Duodenal mucosa (tissue), 2 donors: Measurements from ENCODE around the gene PMPCB.
A peak's percentile ranks its signal among the peaks of the same experiment; 100 is the strongest.

ENCODE experiments used
- H3K27ac ChIP-seq: one replicate; pipeline ENCODE4 v1.7.0; 2013; ENCODE audit warnings: low read depth, low read length
- H3K27me3 ChIP-seq, 2 donors: one replicate each; pipeline ENCODE4 v1.7.0; 2013; ENCODE audit warnings: low read length in 2 of 2, control low read depth in 1 of 2; ENCODE audit not compliant: insufficient read depth in 2 of 2, control insufficient read depth in 1 of 2
- H3K36me3 ChIP-seq, 2 donors: one replicate each; pipeline ENCODE4 v1.7.0; 2013; ENCODE audit warnings: low read length in 2 of 2, control low read depth in 1 of 2; ENCODE audit not compliant: insufficient read depth in 2 of 2, control insufficient read depth in 1 of 2
- H3K4me1 ChIP-seq, 2 donors: one replicate each; pipeline ENCODE4 v1.7.0; 2013; ENCODE audit warnings: low read length in 2 of 2, control low read depth in 1 of 2; ENCODE audit not compliant: insufficient read depth in 2 of 2, control insufficient read depth in 1 of 2
- H3K4me3 ChIP-seq, 2 donors: one replicate each; pipeline ENCODE4 v1.7.0; 2013; ENCODE audit warnings: low read length in 2 of 2, low read depth in 1 of 2
- H3K9ac ChIP-seq, 2 donors: one replicate each; pipeline ENCODE4 v1.7.0; 2013; ENCODE audit warnings: low read length in 2 of 2, low read depth in 1 of 2
- H3K9me3 ChIP-seq, 2 donors: one replicate each; pipeline ENCODE4 v1.7.0; 2013; ENCODE audit warnings: low read length in 2 of 2, control low read depth in 1 of 2; ENCODE audit not compliant: control insufficient read depth in 1 of 2

PMPCB gene

DNA sequence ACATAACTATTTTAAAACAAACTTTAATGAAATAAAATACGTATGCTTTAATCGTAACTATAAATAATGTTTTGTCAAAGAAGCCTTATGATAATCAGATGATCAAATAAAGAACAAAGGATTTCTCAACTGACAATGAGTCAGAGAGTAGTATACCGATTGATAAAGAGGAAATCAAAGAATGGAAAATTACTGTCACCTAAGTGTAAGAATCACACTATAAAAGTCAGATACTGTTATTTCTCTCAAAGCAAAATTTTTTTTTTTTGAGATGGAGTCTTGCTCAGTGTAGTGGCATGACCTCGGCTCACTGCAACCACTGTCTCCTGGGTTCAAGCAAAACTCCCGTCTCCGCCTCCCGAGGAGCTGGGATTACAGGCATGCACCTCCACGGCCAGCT lies 28.5 kb downstream of the PMPCB start:
- Histone ChIP-seq H3K9me3 (no peaks in the 10 kb centered on the region), H3K27me3 (no peaks in the 10 kb centered on the region), H3K4me1 (no peaks in the 10 kb centered on the region), H3K4me3 (no peak overlapping the region), H3K27ac (no peak overlapping the region), H3K9ac (no peak overlapping the region), H3K36me3 (peaks cover 26 to 64% of the 10 kb centered on the region in 2 donors)

DNA sequence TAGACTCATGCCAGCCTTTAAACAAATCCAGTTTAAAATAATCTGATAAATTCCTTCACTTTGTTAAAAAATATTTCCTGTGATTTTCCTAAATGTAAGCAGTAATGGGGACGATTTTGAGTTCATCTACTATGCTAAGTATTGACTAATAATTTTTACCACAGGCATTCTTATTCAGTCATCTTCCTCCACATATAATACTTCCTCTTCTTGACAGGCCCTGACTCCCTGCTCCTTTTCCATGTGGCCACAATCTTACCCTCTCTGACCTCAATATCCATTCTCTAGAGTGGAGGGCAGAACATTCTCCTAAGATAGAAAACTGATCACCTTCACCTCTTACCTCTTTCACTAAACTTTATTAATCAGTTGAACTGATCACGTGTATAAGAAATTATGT lies 39.5 kb downstream of the PMPCB start:
- Histone ChIP-seq H3K36me3 (peaks cover 32 to 58% of the 10 kb centered on the region in 2 donors), H3K9ac (no peak overlapping the region), H3K27ac (no peak overlapping the region), H3K9me3 (no peaks in the 10 kb centered on the region), H3K4me1 (peaks cover 13 to 14% of the 10 kb centered on the region in 2 donors), H3K27me3 (no peaks in the 10 kb centered on the region), H3K4me3 (no peak overlapping the region)

DNA sequence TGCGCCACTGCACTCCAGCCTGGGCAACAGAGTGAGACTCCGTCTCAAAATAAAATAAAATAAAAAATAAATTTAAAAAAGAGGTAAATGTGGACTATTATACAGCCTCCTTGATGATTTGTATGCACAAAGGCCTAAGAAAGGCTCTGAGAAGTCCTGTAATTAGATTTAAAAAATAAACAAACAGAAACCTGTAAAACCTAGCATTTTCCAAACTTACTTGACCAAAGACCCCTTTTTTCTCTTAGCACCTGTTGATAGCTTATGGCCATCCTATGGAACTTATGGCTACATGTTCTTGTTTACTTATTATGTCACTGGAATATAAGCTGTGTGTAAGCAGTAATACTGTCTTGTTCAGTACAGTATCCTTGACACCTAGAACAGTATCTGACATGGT lies 41.6 kb downstream of the PMPCB start:
- Histone ChIP-seq H3K9ac (no peak overlapping the region), H3K4me1 (peaks cover 20 to 21% of the 10 kb centered on the region in 2 donors), H3K36me3 (peaks cover 27 to 47% of the 10 kb centered on the region in 2 donors), H3K27ac (no peak overlapping the region), H3K4me3 (no peak overlapping the region), H3K9me3 (no peaks in the 10 kb centered on the region), H3K27me3 (no peaks in the 10 kb centered on the region)

DNA sequence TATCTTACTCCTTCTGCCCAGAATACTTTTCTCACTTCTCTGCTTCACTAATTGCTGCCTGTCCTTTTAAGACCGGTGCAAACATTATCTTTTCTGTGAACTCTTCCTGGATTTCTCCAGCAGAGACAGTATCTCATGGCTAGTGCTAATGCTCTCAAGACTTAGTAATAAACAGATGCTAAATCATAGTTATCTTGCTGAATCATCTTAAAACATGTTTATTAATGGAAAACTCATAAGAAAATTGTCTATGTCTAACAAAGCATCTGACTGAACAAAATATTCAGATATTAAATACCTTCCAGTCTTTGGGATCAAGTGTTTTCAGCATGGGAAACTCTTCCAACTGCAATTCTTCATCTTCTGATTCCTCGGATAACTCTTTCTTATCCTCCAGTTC lies 44.2 kb downstream of the PMPCB start:
- Histone ChIP-seq H3K36me3 (peaks cover 22 to 34% of the 10 kb centered on the region in 2 donors), H3K9me3 (no peaks in the 10 kb centered on the region), H3K27ac (no peak overlapping the region), H3K9ac (no peak overlapping the region), H3K4me3 (no peak overlapping the region), H3K4me1 (peaks cover 20 to 27% of the 10 kb centered on the region in 2 donors), H3K27me3 (no peaks in the 10 kb centered on the region)

DNA sequence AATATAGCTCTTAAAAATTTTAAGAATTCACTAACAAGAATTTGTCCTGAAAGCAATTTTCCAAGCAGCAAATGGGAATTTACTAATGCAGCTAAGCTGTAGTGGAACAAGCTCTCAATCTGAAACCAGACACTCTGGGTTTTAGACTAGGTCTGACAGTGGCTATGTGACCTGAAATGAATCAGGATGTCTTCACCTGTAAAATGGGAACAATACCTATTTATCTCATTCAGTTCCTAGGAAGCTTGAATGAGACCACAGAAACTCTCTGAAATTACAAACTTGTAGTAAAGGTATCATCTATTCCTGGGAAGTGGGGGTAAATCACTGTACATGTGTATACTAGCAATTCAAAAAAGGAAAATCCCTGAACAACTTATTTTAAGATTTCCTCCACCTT lies 46.1 kb downstream of the PMPCB start:
- H3K9ac ChIP-seq, result peak overlapping the region; percentile 93 to 97
- peaks cover 14 to 20% of the 10 kb centered on the region in 2 donors for H3K36me3 ChIP-seq
- peaks cover 25 to 27% of the 10 kb centered on the region in 2 donors for H3K4me1 ChIP-seq
- no peak overlapping the region for H3K27ac ChIP-seq
- no peaks in the 10 kb centered on the region for H3K9me3 ChIP-seq
- peak overlapping the region; percentile 90 to 96 for H3K4me3 ChIP-seq
- no peaks in the 10 kb centered on the region for H3K27me3 ChIP-seq

DNA sequence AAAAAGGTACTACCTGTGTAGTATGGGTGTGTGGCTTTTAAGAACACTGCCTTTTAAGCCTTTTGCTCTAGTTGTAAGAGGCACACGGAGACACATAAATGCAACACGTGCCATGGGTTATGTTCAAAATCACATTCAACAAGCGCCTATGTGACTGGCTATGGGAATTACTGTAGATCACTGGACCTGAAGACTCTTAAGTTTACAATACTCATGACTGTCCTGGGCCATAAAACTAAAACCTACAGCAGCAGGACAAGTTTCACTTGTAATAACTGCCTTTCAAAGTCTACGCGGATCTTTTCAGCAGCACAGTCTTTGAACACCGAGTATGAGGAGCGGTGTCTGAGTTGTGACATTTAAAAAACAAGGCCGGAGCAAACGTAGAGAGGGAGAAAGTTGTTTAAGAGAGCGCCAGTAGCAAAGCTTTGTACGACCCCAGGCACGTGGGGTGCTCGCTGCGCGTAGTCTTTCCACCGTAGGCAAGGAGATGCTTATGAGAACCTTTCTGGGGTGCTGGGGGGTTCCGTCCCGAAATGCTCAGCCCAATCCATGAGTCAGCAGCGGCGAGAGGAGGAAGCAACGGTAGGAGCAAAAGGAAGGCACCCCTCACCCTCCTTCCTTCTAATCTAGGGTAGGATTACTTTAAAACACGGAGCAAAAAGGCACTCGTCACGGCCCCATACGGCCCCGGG lies 46.7 kb downstream of the PMPCB start:
- H3K36me3 ChIP-seq, result peaks cover 14 to 19% of the 10 kb centered on the region in 2 donors
- H3K9ac ChIP-seq, result peak overlapping the region; percentile 93 to 97
- peak overlapping the region; percentile 72 for H3K27ac ChIP-seq
- H3K9me3 ChIP-seq, result no peaks in the 10 kb centered on the region
- H3K4me1 ChIP-seq, result peaks cover 28 to 33% of the 10 kb centered on the region in 2 donors
- H3K27me3 ChIP-seq, result no peaks in the 10 kb centered on the region
- H3K4me3 ChIP-seq, result peak overlapping the region; percentile 90 to 96

DNA sequence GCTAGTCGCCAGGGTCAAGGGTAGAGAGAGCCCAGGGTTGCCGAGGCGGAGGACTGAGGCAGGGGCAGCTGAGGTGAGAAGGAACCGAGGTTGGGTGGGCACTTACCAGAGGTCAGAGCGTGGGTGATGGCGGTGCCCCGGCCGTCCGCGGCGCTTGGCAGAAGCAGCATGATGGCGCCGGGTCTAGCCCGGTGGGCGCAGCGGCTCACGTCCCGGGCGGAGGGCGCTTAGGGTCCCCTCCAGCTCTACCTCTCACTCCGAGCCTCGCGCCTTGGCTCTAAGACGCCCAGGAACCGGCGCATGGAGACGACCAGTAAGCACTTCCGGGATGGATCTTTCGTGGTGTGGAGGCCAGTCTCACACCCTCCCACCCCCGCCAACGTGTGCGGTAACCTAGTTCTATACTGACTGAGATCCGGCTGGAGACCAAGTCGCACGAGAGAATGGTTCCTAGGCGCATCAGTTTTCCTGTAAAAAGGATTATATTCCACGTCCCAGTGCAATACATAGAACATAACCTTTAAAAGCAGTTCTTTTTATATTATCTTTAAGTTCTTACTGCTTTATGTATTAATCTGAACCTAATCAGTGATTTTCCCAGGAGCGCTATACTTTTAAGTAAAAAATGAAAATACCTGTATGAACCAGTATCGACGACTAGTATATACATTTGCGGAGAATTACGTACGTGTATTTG lies 47.4 kb downstream of the PMPCB start, which contains the start of gene DNAJC2:
DNAJC2 (minus strand) TSS at position 315 of the 697 bp plus-strand sequence; CDS start at position 170, 145 bp downstream.
- Histone ChIP-seq H3K9me3 (no peaks in the 10 kb centered on the region), H3K27ac (peak within 1 kb of the TSS; percentile 72), H3K4me1 (peaks cover 35 to 40% of the 10 kb centered on the region in 2 donors), H3K4me3 (peak within 1 kb of the TSS; percentile 90 to 96), H3K9ac (peak within 1 kb of the TSS; percentile 93 to 97), H3K27me3 (no peaks in the 10 kb centered on the region), H3K36me3 (peaks cover 14 to 16% of the 10 kb centered on the region in 2 donors)

DNA sequence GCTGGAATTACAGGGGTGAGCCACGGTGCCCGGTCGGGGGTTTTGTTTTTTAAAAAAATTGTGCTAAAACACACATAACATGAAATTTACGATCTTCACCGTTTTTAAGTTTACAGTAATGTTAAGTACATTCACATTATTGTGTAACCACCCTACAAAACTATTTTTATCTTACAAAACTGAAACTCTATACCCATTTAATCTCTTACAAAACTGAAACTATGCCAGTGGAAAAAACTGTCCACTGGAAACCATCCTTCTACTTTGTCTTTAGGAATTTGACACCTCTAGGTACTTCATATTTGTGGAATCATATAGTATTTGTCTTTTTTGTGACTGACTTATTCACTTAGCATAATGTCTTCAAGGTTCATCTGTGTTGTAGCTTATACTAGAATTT lies 49.2 kb downstream of the PMPCB start:
- H3K27ac ChIP-seq, result no peak overlapping the region
- no peak overlapping the region for H3K9ac ChIP-seq
- no peaks in the 10 kb centered on the region for H3K27me3 ChIP-seq
- H3K9me3 ChIP-seq, result no peaks in the 10 kb centered on the region
- H3K36me3 ChIP-seq, result peaks cover 4% of the 10 kb centered on the region in 2 donors
- peaks cover 27 to 30% of the 10 kb centered on the region in 2 donors for H3K4me1 ChIP-seq
- H3K4me3 ChIP-seq, result no peak overlapping the region

DNA sequence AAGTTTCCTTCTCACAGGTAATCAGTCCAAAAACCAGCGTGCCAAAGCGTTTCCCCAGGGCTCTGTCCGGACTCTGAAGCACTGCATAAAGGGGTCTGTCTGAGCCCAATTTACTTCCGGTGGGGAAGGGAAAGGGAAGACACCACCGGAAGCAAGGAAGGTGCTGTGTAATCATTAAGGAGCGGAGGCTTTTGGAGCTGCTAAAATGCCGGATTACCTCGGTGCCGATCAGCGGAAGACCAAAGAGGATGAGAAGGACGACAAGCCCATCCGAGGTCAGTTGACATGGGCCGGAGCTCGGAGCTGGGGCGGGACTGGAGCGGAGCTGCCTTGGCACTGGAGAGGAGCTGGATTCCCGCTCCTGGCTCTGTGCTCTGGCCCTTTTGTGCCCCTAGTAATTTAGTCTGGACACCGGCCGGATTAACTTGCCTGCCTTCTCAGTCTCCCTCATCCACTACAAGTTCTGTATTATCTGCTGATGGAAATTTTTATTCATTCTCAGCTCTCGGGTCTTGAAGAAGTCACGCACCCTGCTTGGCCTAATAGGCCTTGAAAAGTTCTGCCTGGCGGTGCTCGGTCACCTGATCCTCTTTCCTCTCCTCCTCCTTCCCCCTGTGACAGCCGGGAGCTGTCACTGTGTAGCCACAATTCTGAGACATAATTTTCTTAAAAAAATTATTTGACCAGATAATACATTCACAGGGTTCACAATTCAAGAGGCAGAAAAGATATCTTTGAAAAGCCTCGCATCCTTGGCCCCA lies 50.5 kb downstream of the PMPCB start, which contains the start of gene PSMC2:
PSMC2 (plus strand) TSS at position 137 of the 761 bp plus-strand sequence; CDS start at position 206, 69 bp downstream.
- Histone ChIP-seq H3K27ac (peak within 1 kb of the TSS; percentile 73), H3K4me1 (peaks cover 27 to 30% of the 10 kb centered on the region in 2 donors), H3K27me3 (no peaks in the 10 kb centered on the region), H3K36me3 (peaks cover 0 to 7% of the 10 kb centered on the region in 2 donors), H3K4me3 (peak within 1 kb of the TSS; percentile 99), H3K9ac (peak within 1 kb of the TSS; percentile 94 to 98), H3K9me3 (no peaks in the 10 kb centered on the region)
